Liver (tissue), 9 donors: ENCODE results near the gene OR5A2. TPM values are rescaled to one million over a fixed set of nuclear protein-coding genes. Genes with fewer than 3 reads are reported as not detected.

Experiments used
- DNase-seq: peaks from one replicate; pipeline ENCODE4 v3.0.0-alpha.2; 2017; ENCODE audit warnings: low spot score
- H3K27ac ChIP-seq, 2 donors: one replicate each; pipeline ENCODE4 v1.7.0; 2013; ENCODE audit warnings: inconsistent platforms in 2 of 2, low read length in 2 of 2, control low read depth in 1 of 2, low read depth in 1 of 2, mild to moderate bottlenecking in 1 of 2
- H3K27me3 ChIP-seq, 4 donors: one replicate each; pipeline versions ENCODE4 v1.6.1 to v1.7.0; 2013; ENCODE audit warnings: low read length in 3 of 4, inconsistent platforms in 1 of 4, mild to moderate bottlenecking in 1 of 4, moderate library complexity in 1 of 4; ENCODE audit not compliant: control insufficient read depth in 4 of 4, insufficient read depth in 4 of 4
- H3K36me3 ChIP-seq, 4 donors: one replicate each; pipeline versions ENCODE4 v1.6.1 to v1.7.0; 2013; ENCODE audit warnings: low read length in 3 of 4, mild to moderate bottlenecking in 3 of 4, low read depth in 1 of 4, moderate library complexity in 1 of 4; ENCODE audit not compliant: control insufficient read depth in 4 of 4, insufficient read depth in 3 of 4
- H3K4me1 ChIP-seq, 4 donors: one replicate each; pipeline versions ENCODE4 v1.6.1 to v1.7.0; 2013; ENCODE audit warnings: low read length in 3 of 4, mild to moderate bottlenecking in 3 of 4, moderate library complexity in 1 of 4; ENCODE audit not compliant: control insufficient read depth in 4 of 4, insufficient read depth in 4 of 4
- H3K4me3 ChIP-seq, 3 donors: one replicate each; pipeline versions ENCODE4 v1.6.1 to v1.7.0; 2013; ENCODE audit warnings: low read length in 3 of 3, control low read depth in 1 of 3, low read depth in 1 of 3, mild to moderate bottlenecking in 1 of 3
- H3K9ac ChIP-seq, 2 donors: one replicate each; pipeline ENCODE4 v1.7.0; 2013; ENCODE audit warnings: low read length in 2 of 2, mild to moderate bottlenecking in 2 of 2, moderate library complexity in 2 of 2, control low read depth in 1 of 2, low read depth in 1 of 2
- H3K9me3 ChIP-seq, 4 donors: one replicate each; pipeline versions ENCODE4 v1.6.1 to v1.7.0; 2013; ENCODE audit warnings: low read length in 3 of 4; ENCODE audit not compliant: control insufficient read depth in 4 of 4
- EGR1 ChIP-seq, 2 donors: IDR thresholded peaks; 2 replicates each; pipeline ENCODE4 v1.6.1; 2016 to 2018; ENCODE audit warnings: antibody characterized with exemption in 2 of 2, low read depth in 2 of 2
- FOXA1 ChIP-seq: IDR thresholded peaks from 2 replicates; pipeline ENCODE4 v1.6.1; 2016; ENCODE audit warnings: antibody characterized with exemption
- FOXA2 ChIP-seq: IDR thresholded peaks from 2 replicates; pipeline ENCODE4 v1.6.1; 2016; ENCODE audit warnings: antibody characterized with exemption
- GABPA ChIP-seq, 2 donors: IDR thresholded peaks in 1 of 2; conservative IDR thresholded peaks in 1 of 2; 2 replicates each; pipeline ENCODE4 v1.6.1; 2016; ENCODE audit warnings: antibody characterized with exemption in 2 of 2, mild to moderate bottlenecking in 1 of 2, moderate library complexity in 1 of 2
- HNF4A ChIP-seq, 2 donors: conservative IDR thresholded peaks; 2 replicates each; pipeline ENCODE4 v1.6.1; 2016; ENCODE audit warnings: antibody characterized with exemption in 2 of 2, mild to moderate bottlenecking in 2 of 2
- HNF4G ChIP-seq: IDR thresholded peaks from 2 replicates; pipeline ENCODE4 v1.6.1; 2016; ENCODE audit warnings: antibody characterized with exemption
- JUND ChIP-seq, 2 donors: IDR thresholded peaks; 2 replicates each; pipeline ENCODE4 v1.6.1; 2016; ENCODE audit warnings: antibody characterized with exemption in 2 of 2
- NR2F2 ChIP-seq: IDR thresholded peaks from 2 replicates; pipeline ENCODE4 v1.6.1; 2016; ENCODE audit warnings: antibody characterized with exemption
- RAD21 ChIP-seq, 2 donors: IDR thresholded peaks; 2 replicates each; pipeline ENCODE4 v1.6.1; 2016; ENCODE audit warnings: antibody characterized with exemption in 2 of 2, mild to moderate bottlenecking in 2 of 2
- RXRA ChIP-seq, 2 donors: IDR thresholded peaks; 2 replicates each; pipeline ENCODE4 v1.6.1; 2017 to 2018; ENCODE audit warnings: antibody characterized with exemption in 2 of 2, mild to moderate bottlenecking in 1 of 2
- SP1 ChIP-seq: IDR thresholded peaks from 2 replicates; pipeline ENCODE4 v1.6.1; 2018; ENCODE audit warnings: antibody characterized with exemption, mild to moderate bottlenecking
- TAF1 ChIP-seq: conservative IDR thresholded peaks from 2 replicates; pipeline ENCODE4 v1.6.1; 2016; ENCODE audit warnings: antibody characterized with exemption, mild to moderate bottlenecking
- YY1 ChIP-seq: IDR thresholded peaks from 2 replicates; pipeline ENCODE4 v1.6.1; 2016; ENCODE audit warnings: antibody characterized with exemption, mild to moderate bottlenecking
- WGBS: extraction: QIAGEN DNeasy Blood & Tissue Kit; methylation state at CpG from one replicate; pipeline ENCODE4 v1.1.7; 2013; 5-methylcytosine and 5-hydroxymethylcytosine counted together
- polyA plus RNA-seq, 2 donors: library from polyadenylated mRNA; stranded (reverse) in 1 of 2; unstranded in 1 of 2; fragments of 200-250 nt in 1 of 2; fragments of >200 nt in 1 of 2; fragmentation: Nextera tagmentation in 1 of 2; extraction: Ambion mirVana in 1 of 2; gene quantifications; one replicate each; pipeline versions ENCODE4 v1.2.1 to v1.2.3, GENCODE V29; 2013 to 2015
- total RNA-seq, 2 donors: library from RNA; depleted of rRNA; stranded (reverse); fragments of >200 nt; gene quantifications; one replicate each; pipeline ENCODE4 v1.2.3, GENCODE V29; 2014
- TF ChIP-seq, protein P1 (sequence below): IDR thresholded peaks from 2 replicates; pipeline ENCODE4 v1.6.1; 2016; ENCODE audit warnings: antibody characterized with exemption
- TF ChIP-seq, protein P2 (sequence below): IDR thresholded peaks from 2 replicates; pipeline ENCODE4 v1.6.1; 2016; ENCODE audit warnings: antibody characterized with exemption
- TF ChIP-seq, protein P3 (sequence below): IDR thresholded peaks from 2 replicates; pipeline ENCODE4 v1.6.1; 2016; ENCODE audit warnings: antibody characterized with exemption
- TF ChIP-seq, protein P4 (sequence below): fragments of 150-350 bp; IDR thresholded peaks from 2 replicates; pipeline ENCODE4 v1.5.1; 2017; ENCODE audit warnings: improper control_type of control experiment, low read depth, low read length; ENCODE audit not compliant: missing input control
- donor health status: healthy.
- donor health status: healthy.
- donor health status: healthy.
- donor health status: healthy.
- donor health status: healthy.

Gene OR5A2
- total and polyA plus RNA-seq, 4 donors, result not detected

DNA sequence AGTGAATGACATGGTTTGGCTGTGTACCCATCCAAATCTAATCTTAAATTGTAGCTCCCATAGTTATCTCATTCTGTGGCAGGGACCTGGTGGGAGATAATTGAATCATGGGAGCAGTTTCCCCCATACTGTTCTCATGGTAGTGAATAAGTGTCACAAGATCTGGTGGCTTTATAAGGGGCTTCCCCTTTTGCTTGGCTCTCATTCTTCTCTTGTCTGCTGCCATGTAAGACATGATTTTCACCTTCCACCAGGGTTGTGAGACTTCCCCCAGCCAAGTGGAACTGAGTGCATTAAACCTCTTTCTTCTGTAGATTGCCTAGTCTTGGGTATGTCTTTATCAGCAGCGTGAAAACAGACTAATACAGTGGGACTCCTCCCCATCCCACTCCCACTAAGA lies 11.1 kb downstream of the OR5A2 start:
- Histone ChIP-seq H3K9me3 (no peaks in the 10 kb centered on the region), H3K9ac (no peak overlapping the region), H3K27me3 (no peaks in the 10 kb centered on the region), H3K27ac (no peak overlapping the region), H3K36me3 (no peaks in the 10 kb centered on the region), H3K4me3 (no peak overlapping the region), H3K4me1 (no peaks in the 10 kb centered on the region)
- 89% methylated on average over 1 of the region's 1 CpG for WGBS
- DNase-seq, result no peak
- TF ChIP-seq HNF4A (conservative IDR thresholded peaks at IDR 0.05) (no peak), JUND (IDR thresholded peaks at IDR 0.05) (no peak), EGR1 (IDR thresholded peaks at IDR 0.05; ENCODE audit: low read depth in 2 of 2) (no peak), HNF4G (no peak), FOXA2 (no peak), TAF1 (no peak), SP1 (no peak), FOXA1 (no peak), RXRA (IDR thresholded peaks at IDR 0.05) (no peak), NR2F2 (no peak), RAD21 (IDR thresholded peaks at IDR 0.05) (no peak), GABPA (IDR thresholded peaks at IDR 0.05 in 1 of 2, conservative IDR thresholded peaks at IDR 0.05 in 1 of 2) (no peak), YY1 (no peak)
- TF ChIP-seq, protein P1, sequence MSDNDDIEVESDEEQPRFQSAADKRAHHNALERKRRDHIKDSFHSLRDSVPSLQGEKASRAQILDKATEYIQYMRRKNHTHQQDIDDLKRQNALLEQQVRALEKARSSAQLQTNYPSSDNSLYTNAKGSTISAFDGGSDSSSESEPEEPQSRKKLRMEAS, result no peak
- TF ChIP-seq, protein P2, sequence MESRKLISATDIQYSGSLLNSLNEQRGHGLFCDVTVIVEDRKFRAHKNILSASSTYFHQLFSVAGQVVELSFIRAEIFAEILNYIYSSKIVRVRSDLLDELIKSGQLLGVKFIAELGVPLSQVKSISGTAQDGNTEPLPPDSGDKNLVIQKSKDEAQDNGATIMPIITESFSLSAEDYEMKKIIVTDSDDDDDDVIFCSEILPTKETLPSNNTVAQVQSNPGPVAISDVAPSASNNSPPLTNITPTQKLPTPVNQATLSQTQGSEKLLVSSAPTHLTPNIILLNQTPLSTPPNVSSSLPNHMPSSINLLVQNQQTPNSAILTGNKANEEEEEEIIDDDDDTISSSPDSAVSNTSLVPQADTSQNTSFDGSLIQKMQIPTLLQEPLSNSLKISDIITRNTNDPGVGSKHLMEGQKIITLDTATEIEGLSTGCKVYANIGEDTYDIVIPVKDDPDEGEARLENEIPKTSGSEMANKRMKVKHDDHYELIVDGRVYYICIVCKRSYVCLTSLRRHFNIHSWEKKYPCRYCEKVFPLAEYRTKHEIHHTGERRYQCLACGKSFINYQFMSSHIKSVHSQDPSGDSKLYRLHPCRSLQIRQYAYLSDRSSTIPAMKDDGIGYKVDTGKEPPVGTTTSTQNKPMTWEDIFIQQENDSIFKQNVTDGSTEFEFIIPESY, result no peak
- TF ChIP-seq, protein P3, sequence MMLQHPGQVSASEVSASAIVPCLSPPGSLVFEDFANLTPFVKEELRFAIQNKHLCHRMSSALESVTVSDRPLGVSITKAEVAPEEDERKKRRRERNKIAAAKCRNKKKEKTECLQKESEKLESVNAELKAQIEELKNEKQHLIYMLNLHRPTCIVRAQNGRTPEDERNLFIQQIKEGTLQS, result no peak
- TF ChIP-seq, protein P4, sequence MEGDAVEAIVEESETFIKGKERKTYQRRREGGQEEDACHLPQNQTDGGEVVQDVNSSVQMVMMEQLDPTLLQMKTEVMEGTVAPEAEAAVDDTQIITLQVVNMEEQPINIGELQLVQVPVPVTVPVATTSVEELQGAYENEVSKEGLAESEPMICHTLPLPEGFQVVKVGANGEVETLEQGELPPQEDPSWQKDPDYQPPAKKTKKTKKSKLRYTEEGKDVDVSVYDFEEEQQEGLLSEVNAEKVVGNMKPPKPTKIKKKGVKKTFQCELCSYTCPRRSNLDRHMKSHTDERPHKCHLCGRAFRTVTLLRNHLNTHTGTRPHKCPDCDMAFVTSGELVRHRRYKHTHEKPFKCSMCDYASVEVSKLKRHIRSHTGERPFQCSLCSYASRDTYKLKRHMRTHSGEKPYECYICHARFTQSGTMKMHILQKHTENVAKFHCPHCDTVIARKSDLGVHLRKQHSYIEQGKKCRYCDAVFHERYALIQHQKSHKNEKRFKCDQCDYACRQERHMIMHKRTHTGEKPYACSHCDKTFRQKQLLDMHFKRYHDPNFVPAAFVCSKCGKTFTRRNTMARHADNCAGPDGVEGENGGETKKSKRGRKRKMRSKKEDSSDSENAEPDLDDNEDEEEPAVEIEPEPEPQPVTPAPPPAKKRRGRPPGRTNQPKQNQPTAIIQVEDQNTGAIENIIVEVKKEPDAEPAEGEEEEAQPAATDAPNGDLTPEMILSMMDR, result no peak

DNA sequence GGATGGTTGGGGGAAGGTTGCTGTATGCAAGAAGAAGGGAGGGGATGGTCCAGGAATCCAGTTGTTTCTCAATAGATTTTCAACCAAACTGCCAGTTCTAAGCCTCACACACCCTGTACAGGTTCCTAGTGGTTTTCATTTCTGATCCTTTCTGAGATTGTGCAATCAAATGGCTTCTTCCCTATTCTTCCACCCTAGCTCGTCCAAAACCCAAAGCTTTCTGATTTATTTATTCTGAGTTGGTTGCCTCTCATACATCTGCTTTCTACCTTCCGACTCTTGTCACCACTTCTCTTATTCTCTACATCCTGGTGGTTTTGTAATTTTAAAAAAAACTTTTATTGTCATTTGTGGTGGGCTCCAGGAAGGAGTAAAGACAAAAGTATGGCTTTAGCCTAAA lies 12.6 kb downstream of the OR5A2 start:
- no peaks in the 10 kb centered on the region for H3K4me1 ChIP-seq
- H3K4me3 ChIP-seq, result no peak overlapping the region
- no peaks in the 10 kb centered on the region for H3K36me3 ChIP-seq
- WGBS, result 66% methylated on average over 2 of the region's 2 CpGs
- H3K27ac ChIP-seq, result no peak overlapping the region
- H3K9me3 ChIP-seq, result no peaks in the 10 kb centered on the region
- no peaks in the 10 kb centered on the region for H3K27me3 ChIP-seq
- no peak for DNase-seq
- no peak for TF ChIP-seq HNF4G
- no peak for TF ChIP-seq FOXA2
- TF ChIP-seq, protein P3, result no peak
- TF ChIP-seq, protein P1, result no peak
- no peak for TF ChIP-seq FOXA1
- TF ChIP-seq GABPA (IDR thresholded peaks at IDR 0.05 in 1 of 2, conservative IDR thresholded peaks at IDR 0.05 in 1 of 2), result no peak
- no peak for TF ChIP-seq JUND (IDR thresholded peaks at IDR 0.05)
- TF ChIP-seq EGR1 (IDR thresholded peaks at IDR 0.05; ENCODE audit: low read depth in 2 of 2), result no peak
- TF ChIP-seq NR2F2, result no peak
- TF ChIP-seq SP1, result no peak
- TF ChIP-seq, protein P2, result no peak
- no peak for TF ChIP-seq RAD21 (IDR thresholded peaks at IDR 0.05)
- TF ChIP-seq TAF1, result no peak
- TF ChIP-seq RXRA (IDR thresholded peaks at IDR 0.05), result no peak
- no peak for TF ChIP-seq HNF4A (conservative IDR thresholded peaks at IDR 0.05)
- TF ChIP-seq YY1, result no peak
- TF ChIP-seq, protein P4, result no peak
- H3K9ac ChIP-seq, result no peak overlapping the region
